Measurements from ENCODE around the gene TM2D3. TPM values are rescaled to one million over a fixed set of nuclear protein-coding genes. Genes with fewer than 3 reads are reported as not detected.

Gene TM2D3
- total and polyA plus RNA-seq, 2 of the 8 experiments (the other 6 are each of a cell fraction or from before 2014, with no cell fraction given) = 26.4 to 28.0 TPM

GRCh38 chr15:101639667-101640066 is 12.5 kb downstream of the TM2D3 start:
- CTCF ChIA-PET (ENCODE audit: partially characterized antibody) = interaction anchor here (0.6 to 8.8 kb wide), 26 partner anchors 15 to 356 kb away, joined by 3 to 70 read pairs (median 4); no protein-coding TSS in a partner anchor
- Histone ChIP-seq H2BK120ac (replicated peaks; ENCODE audit: low read depth, low read length) (no peak overlapping the region), H3K4me2 (ENCODE audit: insufficient read depth in 1 of 2, low read depth in 2 of 2, low read length in 2 of 2) (no peak overlapping the region), H3K27me3 (replicated peaks in 1 of 4; ENCODE audit: control insufficient read depth in 3 of 4, extremely low read depth in 1 of 4, insufficient read depth in 3 of 4, low read length in 3 of 4) (no peaks in the 10 kb centered on the region), H3K4me3 (ENCODE audit: extremely low read depth in 1 of 4, insufficient read depth in 2 of 4, low read depth in 3 of 4, low read length in 4 of 4) (no peak overlapping the region), H3K79me2 (ENCODE audit: control insufficient read depth in 1 of 2, insufficient read depth in 2 of 2, low read length in 2 of 2) (no peaks in the 10 kb centered on the region), H2BK20ac (ENCODE audit: low read length) (no peak overlapping the region), H3K9ac (replicated peaks in 1 of 4; ENCODE audit: extremely low read depth in 1 of 4, low read depth in 3 of 4, low read length in 3 of 4) (no peak overlapping the region), H4K20me1 (replicated peaks in 1 of 2; ENCODE audit: control insufficient read depth in 1 of 2, insufficient read depth in 2 of 2, low read length in 2 of 2) (peaks cover 0 to 4% of the 10 kb centered on the region in 2 experiments), H3K4ac (replicated peaks; ENCODE audit: insufficient read length, low read depth, low read length) (no peak overlapping the region), H3K4me1 (replicated peaks in 1 of 4; ENCODE audit: control insufficient read depth in 3 of 4, insufficient read depth in 4 of 4, low read length in 3 of 4) (no peaks in the 10 kb centered on the region), H3K9me3 (ENCODE audit: insufficient read depth in 2 of 2, low read depth in 1 of 2, low read length in 1 of 2) (no peaks in the 10 kb centered on the region), H3K79me1 (ENCODE audit: low read depth, low read length) (no peaks in the 10 kb centered on the region), H2BK15ac (ENCODE audit: low read length) (no peak overlapping the region), H2AFZ (ENCODE audit: low read length) (no peak overlapping the region), H3K18ac (ENCODE audit: extremely low read depth, low read length) (no peak overlapping the region), H3K23me2 (ENCODE audit: low read depth, low read length) (no peaks in the 10 kb centered on the region), H3K23ac (ENCODE audit: insufficient read length) (no peak overlapping the region), H3K14ac (ENCODE audit: insufficient read length) (no peak overlapping the region), H2BK12ac (ENCODE audit: low read depth, low read length) (no peak overlapping the region), H4K5ac (ENCODE audit: insufficient read length, low read depth, low read length) (no peak overlapping the region), H3K36me3 (ENCODE audit: control insufficient read depth in 2 of 4, insufficient read depth in 4 of 4, low read length in 3 of 4) (peaks cover 0 to 11% (median 7%) of the 10 kb centered on the region in 4 experiments; a peak in 7 of 8 replicates), H3K56ac (replicated peaks; ENCODE audit: insufficient read length, low read depth, low read length) (no peak overlapping the region), H3K27ac (ENCODE audit: low read depth, low read length) (no peak overlapping the region), H2AK5ac (ENCODE audit: low read depth, low read length) (no peak overlapping the region), H4K8ac (ENCODE audit: extremely low read depth, insufficient read depth, low read length) (no peak overlapping the region), H4K91ac (replicated peaks; ENCODE audit: insufficient read length, low read length) (no peak overlapping the region), H2BK5ac (ENCODE audit: low read depth, low read length) (no peak overlapping the region)
- FAIRE-seq (no peak), DNase-seq (ENCODE audit: low read depth in 1 of 2, low spot score in 2 of 2) (no peak)
- 87% methylated on average over 4 of the region's 4 CpGs; no CpG with 5 or more reads in 1 of the 2 experiments for WGBS, 2 experiments (ENCODE audit: extremely low coverage in 1 of 2, insufficient coverage in 1 of 2, insufficient read length in 1 of 2, insufficient replicate concordance in 2 of 2, low coverage in 1 of 2, low lambda C conversion rate in 2 of 2, missing lambda C conversion rate in 1 of 2)
- POLR2A ChIA-PET (ENCODE audit: partially characterized antibody) = interaction anchor here (0.6 kb wide), 1 partner anchor 107 kb away, joined by 3 read pairs; no protein-coding TSS in a partner anchor
- TF ChIP-seq SIX5 (IDR thresholded peaks at IDR 0.05; ENCODE audit: low read depth, low read length) = no peak
- no peak for TF ChIP-seq MAFK (IDR thresholded peaks at IDR 0.05; ENCODE audit: low read depth, low read length)
- TF ChIP-seq POLR2AphosphoS5 (IDR thresholded peaks at IDR 0.05; ENCODE audit: low read depth, low read length) = no peak
- TF ChIP-seq SAP30 (IDR thresholded peaks at IDR 0.05; ENCODE audit: insufficient read depth, insufficient replicate concordance, low read length) = no peak
- no peak for TF ChIP-seq E2F6 (IDR thresholded peaks at IDR 0.05)
- no peak for TF ChIP-seq CEBPB (IDR thresholded peaks at IDR 0.05; ENCODE audit: low read depth, low read length)
- TF ChIP-seq ASH2L (IDR thresholded peaks at IDR 0.05; ENCODE audit: low read length) = no peak
- no peak for TF ChIP-seq NRF1 (IDR thresholded peaks at IDR 0.05; ENCODE audit: low read depth, low read length)
- TF ChIP-seq HDAC2 (IDR thresholded peaks at IDR 0.05; ENCODE audit: borderline replicate concordance in 1 of 2, low read depth in 2 of 2, low read length in 2 of 2) = no peak
- TF ChIP-seq TCF12 (IDR thresholded peaks at IDR 0.05; ENCODE audit: low read depth, low read length) = no peak
- TF ChIP-seq CREB1 (IDR thresholded peaks at IDR 0.05) = no peak
- TF ChIP-seq RNF2 (IDR thresholded peaks at IDR 0.05; ENCODE audit: borderline replicate concordance, low read depth, low read length, missing control alignments, poor library complexity, severe bottlenecking) = no peak
- TF ChIP-seq TBP (IDR thresholded peaks at IDR 0.05; ENCODE audit: low read depth, low read length) = no peak
